Activated naive CD8-positive, alpha-beta T cell (primary cell): ENCODE data around the gene KIF19.

Source experiments
- H3K27ac Mint-ChIP-seq: one replicate; pipeline ENCODE4 v1.8.0; 2021; ENCODE audit warnings: mixed read lengths
- H3K27me3 Mint-ChIP-seq: one replicate; pipeline ENCODE4 v1.8.0; 2021; ENCODE audit warnings: mixed read lengths
- H3K36me3 Mint-ChIP-seq: one replicate; pipeline ENCODE4 v1.8.0; 2021; ENCODE audit warnings: mixed read lengths
- H3K4me1 Mint-ChIP-seq: one replicate; pipeline ENCODE4 v1.8.0; 2021; ENCODE audit warnings: low read depth, mixed read lengths
- H3K4me3 Mint-ChIP-seq: one replicate; pipeline ENCODE4 v1.8.0; 2021; ENCODE audit warnings: mild to moderate bottlenecking, mixed read lengths
- H3K9me3 Mint-ChIP-seq: one replicate; pipeline ENCODE4 v1.8.0; 2021; ENCODE audit warnings: low read depth, mixed read lengths

The KIF19 gene

DNA sequence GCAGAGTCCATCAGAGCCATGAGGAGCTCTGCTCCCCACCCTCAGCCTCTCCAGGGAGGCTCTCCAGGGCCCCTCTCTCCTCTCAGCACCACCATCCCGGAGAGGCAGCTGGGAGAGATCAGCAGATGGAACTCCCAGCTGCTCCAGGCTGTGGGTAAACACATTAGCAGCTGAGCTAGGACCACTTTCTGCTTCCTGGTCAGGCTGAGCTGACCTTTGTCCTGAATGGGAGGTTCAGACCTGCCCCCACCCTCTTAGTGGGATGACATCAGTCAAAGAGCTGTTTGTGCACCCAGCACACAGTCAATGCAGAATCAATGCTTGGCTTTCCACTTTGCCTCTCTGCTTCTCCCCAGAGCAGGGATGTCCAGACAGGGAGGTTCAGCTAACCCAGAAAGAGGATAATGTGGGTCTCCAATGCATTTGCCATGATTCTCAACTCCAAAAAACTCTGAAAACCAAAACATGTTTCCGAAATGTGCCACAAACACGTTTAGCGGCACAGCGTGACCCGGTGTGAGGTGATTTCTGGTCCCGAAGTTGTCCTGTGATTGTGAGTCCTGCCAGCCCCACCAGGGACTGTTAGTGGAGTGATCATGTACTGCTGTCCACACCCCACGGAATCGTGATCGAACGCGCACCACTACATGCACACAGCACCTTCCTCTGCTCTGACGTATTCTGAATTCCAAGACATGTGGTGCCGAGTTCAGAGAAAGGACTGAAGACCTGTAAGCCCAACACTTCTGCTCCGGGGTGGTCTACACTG lies 48.0 kb downstream of the KIF19 start:
- H3K36me3 Mint-ChIP-seq = no peaks in the 10 kb centered on the region
- peaks cover 2% of the 10 kb centered on the region for H3K27me3 Mint-ChIP-seq
- no peak overlapping the region for H3K27ac Mint-ChIP-seq
- H3K4me3 Mint-ChIP-seq = no peak overlapping the region
- peaks cover 7% of the 10 kb centered on the region for H3K4me1 Mint-ChIP-seq
- no peaks in the 10 kb centered on the region for H3K9me3 Mint-ChIP-seq

DNA sequence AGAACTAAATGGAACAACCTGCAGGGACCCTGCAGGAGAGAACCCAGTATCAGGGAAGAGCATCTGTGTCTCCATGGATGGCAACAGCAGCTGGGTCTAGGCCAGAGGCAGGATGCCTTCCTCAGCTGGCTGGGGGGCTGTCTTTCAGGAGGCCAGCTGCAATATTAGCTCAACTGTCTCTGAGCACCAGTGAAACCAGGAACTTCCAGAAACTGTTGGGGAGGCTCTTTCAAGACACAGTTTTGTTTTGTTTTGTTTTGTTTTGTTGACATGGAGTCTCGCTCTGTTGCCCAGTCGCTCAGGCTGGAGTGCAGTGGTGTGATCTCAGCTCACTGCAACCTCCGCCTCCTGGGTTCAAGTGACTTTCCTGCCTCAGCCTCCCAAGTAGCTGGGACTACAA lies 48.8 kb downstream of the KIF19 start:
- no peaks in the 10 kb centered on the region for H3K9me3 Mint-ChIP-seq
- H3K4me3 Mint-ChIP-seq = no peak overlapping the region
- H3K27ac Mint-ChIP-seq = no peak overlapping the region
- H3K36me3 Mint-ChIP-seq = no peaks in the 10 kb centered on the region
- no peaks in the 10 kb centered on the region for H3K4me1 Mint-ChIP-seq
- no peaks in the 10 kb centered on the region for H3K27me3 Mint-ChIP-seq

DNA sequence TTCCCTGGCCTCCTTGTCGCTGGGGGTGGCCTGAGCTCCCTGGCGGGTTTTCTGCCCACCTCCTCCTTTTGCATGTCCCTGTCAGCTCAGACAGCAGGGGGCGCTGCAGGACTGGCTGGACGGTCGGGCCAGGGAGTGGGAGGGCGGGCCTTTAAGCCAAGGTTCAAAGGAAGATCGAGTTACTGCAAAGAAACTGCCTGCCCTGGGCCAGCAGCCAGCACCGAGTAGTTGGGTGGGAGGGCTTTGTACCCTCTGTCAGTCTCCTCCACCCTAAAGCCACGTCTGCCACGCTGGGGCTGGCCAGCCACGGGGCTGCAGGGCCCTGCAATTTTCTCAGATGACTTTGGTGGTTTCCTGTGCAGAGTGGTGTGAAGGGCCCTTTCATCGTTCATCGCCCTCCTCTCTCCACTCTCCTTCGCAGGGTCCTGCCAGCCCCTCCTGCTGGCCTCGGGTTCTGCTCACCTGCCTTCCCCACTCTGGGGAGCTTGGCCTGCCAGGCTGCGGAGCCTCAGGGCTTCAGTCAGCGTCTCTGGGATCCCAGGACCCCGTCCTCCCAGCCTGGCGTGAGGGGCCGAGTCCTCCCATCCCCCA lies 53.6 kb downstream of the KIF19 start:
- no peak overlapping the region for H3K4me3 Mint-ChIP-seq
- H3K4me1 Mint-ChIP-seq = no peaks in the 10 kb centered on the region
- no peaks in the 10 kb centered on the region for H3K36me3 Mint-ChIP-seq
- H3K27ac Mint-ChIP-seq = no peak overlapping the region
- H3K27me3 Mint-ChIP-seq = no peaks in the 10 kb centered on the region
- H3K9me3 Mint-ChIP-seq = no peaks in the 10 kb centered on the region

- H3K27ac Mint-ChIP-seq = no peak overlapping the region
Observed at GRCh38 chr17:74380086-74380958, 54.3 kb downstream of the KIF19 start.

GRCh38 chr17:74380959-74381808 lies 55.2 kb downstream of the KIF19 start:
- no peak overlapping the region for H3K4me3 Mint-ChIP-seq
- no peak overlapping the region for H3K27ac Mint-ChIP-seq
- no peaks in the 10 kb centered on the region for H3K36me3 Mint-ChIP-seq
- no peaks in the 10 kb centered on the region for H3K4me1 Mint-ChIP-seq
- no peaks in the 10 kb centered on the region for H3K9me3 Mint-ChIP-seq
- H3K27me3 Mint-ChIP-seq = no peaks in the 10 kb centered on the region

More at GRCh38 chr17:74380086-74380958, 54.3 kb downstream of the KIF19 start:
- no peaks in the 10 kb centered on the region for H3K9me3 Mint-ChIP-seq
- H3K27me3 Mint-ChIP-seq = no peaks in the 10 kb centered on the region
- H3K36me3 Mint-ChIP-seq = no peaks in the 10 kb centered on the region
- H3K4me1 Mint-ChIP-seq = no peaks in the 10 kb centered on the region
- no peak overlapping the region for H3K4me3 Mint-ChIP-seq

DNA sequence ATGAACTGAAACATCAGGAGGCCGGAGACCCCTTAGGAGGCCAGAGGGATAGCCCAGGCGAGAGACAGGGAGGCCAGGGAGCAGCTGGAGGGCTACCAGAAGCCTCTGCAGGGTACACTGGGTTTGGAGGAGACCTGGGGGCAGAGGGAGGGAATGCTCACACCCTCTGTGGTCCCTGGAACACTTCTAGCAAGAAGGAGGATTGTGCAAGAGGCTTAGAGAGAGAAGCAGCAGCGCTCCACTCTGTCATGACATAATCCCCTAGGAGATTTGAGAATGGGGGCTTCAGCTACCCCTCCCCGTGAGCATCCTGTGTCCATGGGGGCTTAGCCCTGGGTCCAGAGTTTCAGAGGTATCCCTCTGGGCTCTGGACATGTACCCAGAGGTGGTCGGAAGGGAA lies 57.1 kb downstream of the KIF19 start:
- Mint-ChIP-seq H3K27me3 (no peaks in the 10 kb centered on the region), H3K36me3 (no peaks in the 10 kb centered on the region), H3K4me1 (no peaks in the 10 kb centered on the region), H3K4me3 (no peak overlapping the region), H3K27ac (no peak overlapping the region), H3K9me3 (no peaks in the 10 kb centered on the region)

GRCh38 chr17:74385201-74385600 lies 59.2 kb downstream of the KIF19 start:
- Mint-ChIP-seq H3K4me1 (no peaks in the 10 kb centered on the region), H3K27me3 (no peaks in the 10 kb centered on the region), H3K4me3 (no peak overlapping the region), H3K9me3 (no peaks in the 10 kb centered on the region), H3K27ac (no peak overlapping the region), H3K36me3 (no peaks in the 10 kb centered on the region)

DNA sequence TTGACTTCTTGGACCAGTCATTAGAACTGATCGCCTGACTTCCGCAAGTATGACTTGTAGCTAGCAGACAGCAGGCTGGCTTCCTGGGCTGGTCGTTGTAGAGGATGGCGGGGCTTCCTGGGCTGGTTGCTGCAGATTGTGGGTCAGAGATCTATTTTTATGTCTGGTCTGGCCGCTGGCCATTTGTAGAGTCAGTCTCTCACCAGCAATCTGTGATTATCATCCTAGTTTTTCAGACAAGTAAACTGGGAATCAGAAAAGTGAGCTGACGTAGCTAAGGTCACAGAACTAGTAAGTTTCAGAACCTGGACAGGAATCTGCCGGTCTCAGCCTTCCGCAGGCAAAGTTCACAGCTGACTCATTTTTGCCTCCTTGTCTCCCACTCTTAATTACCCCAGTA lies 60.4 kb downstream of the KIF19 start:
- H3K4me3 Mint-ChIP-seq = no peak overlapping the region
- no peaks in the 10 kb centered on the region for H3K36me3 Mint-ChIP-seq
- no peaks in the 10 kb centered on the region for H3K27me3 Mint-ChIP-seq
- no peaks in the 10 kb centered on the region for H3K9me3 Mint-ChIP-seq
- no peaks in the 10 kb centered on the region for H3K4me1 Mint-ChIP-seq
- H3K27ac Mint-ChIP-seq = no peak overlapping the region

- H3K4me3 Mint-ChIP-seq = no peak overlapping the region
Observed at GRCh38 chr17:74387365-74388218, 61.6 kb downstream of the KIF19 start.

GRCh38 chr17:74389084-74389753 lies 63.2 kb downstream of the KIF19 start:
- Mint-ChIP-seq H3K4me1 (no peaks in the 10 kb centered on the region), H3K36me3 (no peaks in the 10 kb centered on the region), H3K27ac (no peak overlapping the region), H3K4me3 (no peak overlapping the region), H3K27me3 (no peaks in the 10 kb centered on the region), H3K9me3 (no peaks in the 10 kb centered on the region)

More at GRCh38 chr17:74387365-74388218, 61.6 kb downstream of the KIF19 start:
- H3K9me3 Mint-ChIP-seq = no peaks in the 10 kb centered on the region
- no peak overlapping the region for H3K27ac Mint-ChIP-seq
- no peaks in the 10 kb centered on the region for H3K27me3 Mint-ChIP-seq
- H3K36me3 Mint-ChIP-seq = no peaks in the 10 kb centered on the region
- no peaks in the 10 kb centered on the region for H3K4me1 Mint-ChIP-seq

DNA sequence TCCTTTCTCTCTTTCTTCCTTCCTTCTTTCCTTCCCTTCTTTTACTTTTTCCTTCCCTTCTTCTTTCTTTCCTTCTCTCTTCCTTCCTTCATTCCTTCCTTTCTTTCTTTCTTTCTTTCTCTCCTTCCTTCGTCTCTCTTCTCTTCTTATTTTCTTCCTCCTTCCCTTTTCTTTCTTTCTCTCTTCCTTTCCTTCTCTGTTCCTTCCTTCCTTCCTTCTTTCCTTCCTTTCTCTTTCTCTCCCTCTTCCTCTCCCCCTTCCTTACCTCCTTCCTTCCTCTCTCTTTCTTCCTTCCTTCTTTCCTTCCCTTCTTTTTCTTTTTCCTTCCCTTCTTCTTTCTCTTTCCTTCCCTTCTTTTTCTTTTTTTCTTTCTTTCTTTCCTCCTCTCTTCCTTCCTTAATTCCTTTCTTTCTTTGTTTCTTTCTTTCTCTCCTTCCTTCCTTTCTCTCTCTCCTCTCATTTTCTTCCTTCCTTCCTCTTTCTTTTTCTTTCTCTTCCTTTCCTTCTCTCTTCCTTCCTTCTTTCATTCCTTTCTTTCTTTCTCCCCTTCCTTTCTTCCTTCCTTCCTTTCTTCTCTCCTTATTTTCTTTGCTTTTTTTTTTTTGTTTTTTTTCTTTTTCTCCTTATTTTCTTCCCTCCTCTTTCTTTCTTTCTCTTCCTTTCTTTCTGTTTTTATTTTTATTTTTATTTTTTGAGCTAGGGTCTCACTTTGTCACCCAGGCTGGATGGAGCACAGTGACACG lies 64.1 kb downstream of the KIF19 start:
- H3K9me3 Mint-ChIP-seq = no peaks in the 10 kb centered on the region
- no peaks in the 10 kb centered on the region for H3K4me1 Mint-ChIP-seq
- H3K27ac Mint-ChIP-seq = no peak overlapping the region
- H3K36me3 Mint-ChIP-seq = no peaks in the 10 kb centered on the region
- H3K4me3 Mint-ChIP-seq = no peak overlapping the region
- no peaks in the 10 kb centered on the region for H3K27me3 Mint-ChIP-seq

DNA sequence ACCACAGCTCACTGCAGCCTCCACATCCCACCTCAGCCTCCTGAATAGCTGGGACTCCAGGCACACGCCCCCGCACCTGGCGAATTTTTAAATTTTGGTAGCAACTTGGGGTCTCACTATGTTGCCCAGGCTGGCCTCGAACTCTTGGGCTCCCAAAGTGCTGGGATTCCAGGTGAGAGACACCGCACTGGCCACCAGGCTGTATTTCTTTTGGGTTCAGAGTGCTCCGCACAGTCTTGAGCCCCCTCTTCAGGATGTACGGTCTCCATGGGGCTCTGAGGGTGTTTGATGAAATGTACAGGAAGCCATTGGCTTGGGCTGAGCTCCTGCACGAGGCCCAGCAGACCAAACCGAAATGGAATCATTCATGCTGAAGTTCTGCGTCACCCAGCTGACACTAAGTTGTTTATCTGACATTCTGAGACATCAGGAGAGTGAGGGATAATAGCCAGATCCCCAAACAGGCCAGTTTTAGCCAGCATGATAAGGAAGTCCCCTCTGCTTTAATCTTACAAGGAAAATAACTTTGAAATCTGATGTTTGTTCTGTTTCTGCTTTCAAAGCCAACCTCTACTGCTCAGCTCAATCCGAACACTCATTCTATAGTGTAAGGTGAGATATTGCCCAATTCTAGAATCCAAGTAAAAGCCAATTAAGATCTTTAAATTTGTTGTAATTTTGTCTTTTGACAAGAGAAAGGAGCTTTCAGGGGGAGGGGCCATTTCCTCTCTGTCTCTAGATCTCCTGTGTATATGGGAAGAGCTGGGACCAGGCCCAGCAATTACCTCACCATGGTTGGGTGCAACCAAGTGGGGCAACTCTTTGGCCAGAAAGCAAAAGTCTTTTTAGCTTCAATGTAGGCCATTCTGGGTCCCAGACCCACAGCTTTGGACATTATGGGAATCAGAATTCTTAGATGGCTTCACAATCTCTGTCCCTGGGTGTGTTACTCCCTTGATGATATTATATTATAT lies 64.9 kb downstream of the KIF19 start:
- H3K9me3 Mint-ChIP-seq = no peaks in the 10 kb centered on the region
- H3K4me1 Mint-ChIP-seq = no peaks in the 10 kb centered on the region
- no peak overlapping the region for H3K27ac Mint-ChIP-seq
- H3K36me3 Mint-ChIP-seq = no peaks in the 10 kb centered on the region
- H3K27me3 Mint-ChIP-seq = no peaks in the 10 kb centered on the region
- no peak overlapping the region for H3K4me3 Mint-ChIP-seq
